Hippocampal formation (tissue), 2 donors: ENCODE results near the gene LEUTX.

Experiments used
- DNase-seq, 2 donors: peaks; one replicate each; lab custom pipeline; 2025; lab: John Stamatoyannopoulos, UW

The LEUTX gene

DNA sequence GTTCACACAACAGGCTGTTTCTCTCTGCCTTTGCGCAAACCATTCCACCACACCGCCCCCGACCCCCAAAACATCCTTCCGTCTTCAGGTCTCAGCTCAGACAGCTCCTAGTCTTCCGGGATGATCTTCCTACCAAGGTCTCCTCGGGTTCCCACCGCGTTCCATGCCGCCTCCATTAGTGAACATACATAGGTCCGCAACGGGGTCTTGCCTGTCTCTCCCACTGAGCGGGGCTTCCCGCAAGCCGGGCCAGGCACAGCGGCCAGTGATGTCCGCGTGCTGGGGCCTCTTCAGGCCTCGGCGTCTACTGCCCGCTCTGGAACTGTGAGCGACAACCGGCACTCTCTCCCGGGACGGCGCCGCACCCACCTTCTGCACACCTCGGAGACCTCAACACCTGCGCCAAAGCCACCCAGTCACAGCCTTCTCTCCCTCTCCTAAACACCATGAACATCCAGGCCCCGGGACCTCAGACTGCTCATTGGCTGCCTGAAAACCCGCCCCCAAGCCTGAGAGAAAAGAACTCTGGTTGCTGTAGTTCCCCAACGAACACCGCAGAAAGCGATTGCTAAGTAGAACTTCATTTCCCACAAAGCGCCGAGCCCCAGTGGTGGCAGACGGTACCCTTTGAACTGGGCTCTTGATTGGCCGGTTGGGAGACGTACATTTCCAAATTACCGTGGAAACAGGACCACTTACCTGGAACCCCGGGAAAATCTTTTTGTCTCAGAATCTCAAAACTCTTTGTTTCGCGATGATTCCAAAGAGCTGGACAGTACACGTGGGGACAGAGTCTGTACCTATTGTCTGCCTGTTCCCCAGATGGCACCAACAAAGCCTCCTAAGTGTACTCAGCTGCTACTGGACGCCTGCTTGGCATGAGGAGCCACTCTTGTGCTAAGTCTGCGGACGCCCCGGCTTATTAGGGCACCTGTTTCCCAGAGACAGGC, 45.8 kb downstream of the LEUTX start:
- peak; percentile 93 to 99 for DNase-seq

DNA sequence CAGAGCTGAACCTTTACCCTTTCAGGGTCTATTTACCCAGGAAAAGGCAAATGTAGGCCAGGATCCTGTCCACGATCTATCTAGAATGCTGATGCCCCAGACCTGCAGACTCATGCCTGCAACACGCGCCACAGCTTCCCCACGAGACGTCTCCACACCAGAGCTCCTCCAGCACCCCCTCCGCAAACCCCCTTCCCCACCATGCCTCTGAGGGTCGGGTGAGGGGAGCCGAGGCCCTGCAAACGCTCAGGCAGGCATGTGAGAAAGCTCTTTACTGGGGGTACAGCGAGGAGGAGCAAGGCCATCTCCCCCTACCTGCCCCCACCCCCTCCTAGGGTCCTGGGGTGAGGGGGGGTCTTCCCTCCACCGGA, 46.4 kb downstream of the LEUTX start:
- no peak for DNase-seq

- no peak for DNase-seq
These were observed 47.0 kb downstream of the LEUTX start for GRCh38 chr19:39825531-39826076.

DNA sequence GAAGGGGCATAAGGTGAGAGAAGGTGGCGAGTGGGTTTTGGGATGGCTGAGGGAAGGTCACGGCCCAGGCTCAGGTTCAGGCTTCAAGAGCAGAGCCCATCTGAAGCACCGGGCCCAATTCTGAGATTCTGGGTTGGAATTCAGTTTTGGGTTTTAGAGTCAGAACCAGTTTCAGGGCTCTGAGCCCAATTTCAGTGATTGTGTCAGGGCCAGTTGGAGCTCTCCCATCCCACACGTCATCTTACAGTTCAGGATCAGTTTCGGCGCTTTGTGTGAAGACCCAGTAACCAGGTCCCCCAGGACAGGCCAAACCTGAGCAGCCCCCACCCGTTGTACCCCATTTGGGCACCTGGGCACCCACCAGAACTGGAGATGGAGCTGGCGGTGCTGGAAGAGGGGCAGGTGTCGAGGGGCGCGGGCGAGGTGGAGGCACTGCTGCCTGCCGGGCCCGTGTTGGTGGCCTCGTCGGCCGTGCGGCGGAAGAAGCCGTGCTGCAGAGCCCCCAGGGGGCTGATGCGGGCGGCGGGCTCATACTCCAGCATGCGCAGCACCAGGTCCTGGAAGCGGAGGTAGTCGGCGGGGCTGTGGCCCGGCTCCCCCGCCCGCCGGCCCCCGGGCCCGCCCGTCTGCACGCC, 47.8 kb downstream of the LEUTX start:
- no peak for DNase-seq

GRCh38 chr19:39827216-39827615, 48.6 kb downstream of the LEUTX start:
- no peak for DNase-seq

DNA sequence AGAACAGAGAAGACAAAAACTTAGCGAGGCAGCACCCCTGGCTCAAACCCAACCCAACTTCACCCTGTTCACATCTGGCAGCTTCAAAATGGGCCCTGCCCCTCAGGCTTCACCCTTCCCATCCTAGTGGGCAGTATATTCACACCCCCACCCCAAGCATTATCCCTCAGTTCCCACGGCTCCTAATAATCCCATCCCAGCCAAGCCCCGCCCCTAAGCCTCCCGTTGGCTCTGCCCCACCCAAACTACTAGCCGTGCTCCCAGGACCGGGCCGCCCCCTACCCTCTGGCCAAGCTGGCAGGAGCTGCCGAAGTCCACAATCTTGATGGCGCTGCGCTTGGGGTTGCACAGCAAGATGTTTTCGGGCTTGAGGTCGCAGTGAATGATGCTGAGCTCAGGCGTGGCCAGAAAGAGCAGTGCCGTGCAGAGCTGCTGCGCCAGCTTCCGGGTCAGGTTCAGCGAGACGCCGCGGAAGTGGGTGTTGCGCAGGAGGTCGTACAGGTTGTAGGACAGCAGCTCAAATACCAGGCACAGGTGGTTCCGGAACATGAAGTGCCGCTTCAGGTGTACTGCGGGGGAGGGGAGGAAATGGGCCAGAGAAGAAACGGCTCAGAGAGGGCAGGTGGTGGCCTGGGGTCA, 49.5 kb downstream of the LEUTX start:
- DNase-seq, result no peak

- no peak for DNase-seq
These were observed 50.0 kb downstream of the LEUTX start for GRCh38 chr19:39828654-39829032.

DNA sequence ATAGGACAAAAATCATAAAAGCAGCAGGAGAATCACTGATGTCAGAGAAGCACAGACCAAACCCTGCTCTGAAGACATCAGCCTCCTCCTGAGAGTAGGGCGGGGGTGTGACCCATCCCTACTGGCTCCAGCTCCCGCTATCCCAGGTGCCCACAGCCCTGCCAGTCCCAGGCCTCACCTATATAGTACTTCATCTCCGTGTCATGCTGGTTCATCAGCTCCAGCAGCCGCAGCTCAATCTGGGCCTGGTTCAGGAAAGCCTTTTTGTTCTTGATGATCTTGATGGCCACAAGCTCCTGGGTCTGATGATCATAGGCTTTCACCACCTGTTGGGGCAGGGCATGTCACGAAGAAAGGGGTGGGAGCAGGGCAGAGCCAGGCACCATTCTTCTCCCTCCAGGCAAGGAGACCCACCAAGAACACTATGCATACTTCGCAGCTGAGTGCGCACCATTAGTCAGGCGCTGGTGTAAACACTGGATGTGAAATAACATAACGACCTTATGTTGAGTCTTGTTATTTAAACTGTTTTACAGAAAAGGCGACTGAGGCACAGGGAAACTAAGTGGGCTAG, 51.1 kb downstream of the LEUTX start:
- no peak for DNase-seq

DNA sequence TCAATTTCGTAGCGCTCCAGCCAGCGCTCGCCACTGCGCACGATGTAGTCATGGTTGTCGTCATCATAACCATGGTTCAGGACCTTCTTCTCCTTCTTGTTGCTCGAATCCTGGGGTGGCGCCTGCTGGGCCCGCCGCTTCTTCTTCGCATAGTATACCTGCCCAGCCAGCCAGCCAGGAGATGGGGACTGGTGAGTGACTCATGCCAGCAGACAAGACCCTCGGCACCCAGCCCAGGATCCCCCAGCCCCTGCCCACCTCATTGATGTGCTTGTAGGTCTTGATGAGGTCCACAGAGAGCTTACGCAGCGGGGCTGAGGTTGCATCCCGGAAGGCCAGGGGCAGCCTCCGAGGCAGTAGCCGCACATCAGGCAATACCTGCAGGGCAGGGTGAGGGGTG, 51.8 kb downstream of the LEUTX start:
- DNase-seq, result no peak

DNA sequence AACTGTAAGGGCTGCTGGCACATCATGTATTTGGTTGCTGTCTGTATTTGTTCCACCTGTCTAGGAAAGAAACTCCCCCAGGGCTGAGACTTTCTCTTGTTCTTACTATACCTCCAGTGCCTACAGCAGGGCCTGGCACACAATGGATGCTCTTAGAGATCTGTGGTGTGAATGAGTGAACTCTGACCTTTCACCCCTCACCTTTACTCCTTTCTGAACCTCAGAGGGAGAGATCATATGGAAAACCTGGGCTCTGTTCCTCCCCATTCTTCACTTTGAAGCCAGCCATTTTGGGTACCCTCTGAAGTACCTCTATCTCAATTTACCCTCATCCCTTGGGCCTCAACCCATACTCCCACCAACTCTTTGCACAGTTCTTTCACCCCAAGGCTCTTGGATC, 52.2 kb downstream of the LEUTX start:
- DNase-seq, result no peak

DNA sequence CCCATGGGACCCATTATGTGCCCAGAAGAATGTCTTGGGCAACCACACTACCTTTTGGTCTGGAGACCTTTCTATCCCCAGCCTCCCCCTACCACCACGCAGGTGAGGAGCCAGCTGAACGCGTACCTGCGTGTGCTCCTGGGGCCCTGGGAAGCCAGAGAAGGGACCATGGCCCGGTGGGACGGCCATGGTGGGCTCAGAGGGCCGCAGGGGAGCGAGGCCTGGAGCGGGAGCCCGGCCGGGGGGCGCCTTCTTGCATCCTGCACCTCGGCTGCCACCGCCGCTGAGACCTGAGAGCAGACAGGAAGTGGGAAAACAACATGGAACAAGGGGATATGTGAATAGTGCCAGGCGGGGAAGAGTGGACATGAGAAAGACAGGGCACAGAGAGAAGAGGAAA, 53.0 kb downstream of the LEUTX start:
- DNase-seq, result no peak

DNA sequence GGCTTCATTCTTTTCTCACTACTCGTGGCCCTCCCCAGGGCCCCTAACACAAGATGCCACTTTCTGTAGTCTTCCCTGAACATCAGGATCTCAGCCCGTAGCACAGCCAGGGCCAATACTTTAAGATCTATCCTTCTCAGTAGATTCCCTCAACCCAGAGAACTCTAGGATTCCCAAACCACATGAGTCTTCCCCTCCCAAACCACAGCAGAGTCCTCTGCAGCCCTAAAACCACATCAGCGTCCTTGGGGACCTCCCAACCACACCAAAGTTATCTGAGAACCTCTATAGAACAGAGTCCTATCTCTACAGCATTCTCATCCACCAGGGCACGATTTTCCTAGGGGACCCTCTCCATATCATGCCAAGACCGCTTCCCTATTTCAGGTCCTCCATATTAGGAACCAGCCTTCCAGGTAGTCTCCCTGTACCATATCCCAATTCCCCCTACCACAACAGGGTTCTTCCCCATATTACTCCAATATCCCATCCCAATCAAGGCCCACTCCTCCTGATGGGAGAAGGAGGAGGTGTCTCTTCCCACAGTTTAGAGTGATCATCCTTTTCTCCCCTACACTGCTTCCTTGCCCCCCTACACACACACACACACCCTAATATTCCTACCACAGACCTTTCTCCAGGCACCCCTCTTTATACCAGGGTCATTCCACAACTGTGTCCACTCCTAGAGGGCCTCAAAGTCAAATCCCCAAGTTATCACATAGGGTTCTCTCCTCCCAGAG, 53.9 kb downstream of the LEUTX start:
- DNase-seq, result no peak

DNA sequence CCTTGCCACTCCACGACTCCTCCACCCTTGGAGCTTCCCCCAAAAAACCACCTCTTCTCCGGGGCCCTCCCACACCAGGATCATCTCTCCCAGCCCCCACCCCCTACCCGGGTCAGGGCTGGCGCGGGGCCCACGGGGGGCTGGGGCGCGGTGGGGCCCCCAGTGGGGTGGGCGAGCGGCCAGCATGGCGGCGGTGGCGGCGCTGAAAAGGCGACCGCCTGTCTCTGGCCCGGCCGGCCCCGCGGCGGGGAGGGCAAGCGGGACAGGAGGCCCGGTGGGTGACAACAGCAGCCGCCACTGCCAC, 54.5 kb downstream of the LEUTX start:
- no peak for DNase-seq

GRCh38 chr19:39833464-39834286, 55.0 kb downstream of the LEUTX start, which contains the start of gene DYRK1B:
TSS of gene DYRK1B (minus strand) at chr19:39834162. CDS start at chr19:39831867, 2,295 bp downstream.
- peak; percentile 90 to 93 for DNase-seq

DNA sequence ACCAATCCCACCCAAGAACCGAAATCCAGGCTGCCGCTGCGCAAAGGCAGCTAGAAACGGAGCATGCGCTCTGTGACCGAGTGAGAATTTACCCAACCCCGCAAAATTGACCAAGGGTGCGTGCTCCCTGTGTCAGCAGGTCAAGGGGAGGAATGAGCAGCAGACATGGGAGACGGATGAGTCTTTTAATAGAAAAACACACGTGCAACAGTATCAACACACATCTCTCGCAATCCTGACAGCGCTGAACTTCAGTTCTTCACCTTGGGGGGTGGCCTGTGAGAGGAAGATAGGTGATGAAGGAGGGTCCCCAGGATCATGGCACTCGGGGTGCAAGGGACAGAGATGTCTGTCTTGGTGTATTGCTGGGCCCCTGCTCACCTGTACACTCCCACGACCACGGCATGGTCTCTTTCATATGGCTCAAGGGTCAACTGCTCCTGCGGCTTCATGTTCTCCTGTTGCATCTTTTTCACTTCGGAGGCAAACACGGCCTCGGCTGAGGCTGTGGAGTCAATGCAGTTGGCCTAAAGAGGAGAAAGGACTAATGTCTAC, 55.7 kb downstream of the LEUTX start:
- no peak for DNase-seq
